Measurements from ENCODE around the gene MSH3.
A peak's percentile ranks its signal among the peaks of the same experiment; 100 is the strongest.

MSH3 gene

GRCh38 chr5:80705216-80705769 is 50.8 kb downstream of the MSH3 start:
- H3K27ac ChIP-seq (ENCODE audit: low read length) = no peak overlapping the region
- WGBS (ENCODE audit: insufficient coverage, insufficient read length) = no CpG with 5 or more reads among the region's 6 CpGs

GRCh38 chr5:80705801-80706200 is 51.3 kb downstream of the MSH3 start:
- H3K9me3 ChIP-seq (ENCODE audit: control insufficient read depth, insufficient read depth, low read length) = no peaks in the 10 kb centered on the region
- H3K36me3 ChIP-seq (ENCODE audit: control insufficient read depth, insufficient read depth, low read length) = no peaks in the 10 kb centered on the region
- no peak for DNase-seq (ENCODE audit: low read depth, low spot score)
- H3K27me3 ChIP-seq (ENCODE audit: control insufficient read depth, insufficient read depth, low read length) = no peaks in the 10 kb centered on the region
- no peaks in the 10 kb centered on the region for H3K4me1 ChIP-seq (ENCODE audit: control insufficient read depth, insufficient read depth, low read length)
- H3K27ac ChIP-seq (ENCODE audit: low read length) = no peak overlapping the region
- WGBS (ENCODE audit: insufficient coverage, insufficient read length) = no CpG with 5 or more reads among the region's 4 CpGs
- H3K4me3 ChIP-seq (ENCODE audit: low read length) = no peak overlapping the region

More at GRCh38 chr5:80705216-80705769, 50.8 kb downstream of the MSH3 start:
- no peaks in the 10 kb centered on the region for H3K36me3 ChIP-seq (ENCODE audit: control insufficient read depth, insufficient read depth, low read length)
- DNase-seq (ENCODE audit: low read depth, low spot score) = no peak
- H3K4me1 ChIP-seq (ENCODE audit: control insufficient read depth, insufficient read depth, low read length) = no peaks in the 10 kb centered on the region
- H3K4me3 ChIP-seq (ENCODE audit: low read length) = no peak overlapping the region
- no peaks in the 10 kb centered on the region for H3K27me3 ChIP-seq (ENCODE audit: control insufficient read depth, insufficient read depth, low read length)
- no peaks in the 10 kb centered on the region for H3K9me3 ChIP-seq (ENCODE audit: control insufficient read depth, insufficient read depth, low read length)

GRCh38 chr5:80706835-80707447 is 52.5 kb downstream of the MSH3 start:
- WGBS (ENCODE audit: insufficient coverage, insufficient read length) = no CpG with 5 or more reads among the region's 2 CpGs
- Histone ChIP-seq H3K27ac (ENCODE audit: low read length) (no peak overlapping the region), H3K9me3 (ENCODE audit: control insufficient read depth, insufficient read depth, low read length) (no peaks in the 10 kb centered on the region), H3K27me3 (ENCODE audit: control insufficient read depth, insufficient read depth, low read length) (no peaks in the 10 kb centered on the region), H3K4me1 (ENCODE audit: control insufficient read depth, insufficient read depth, low read length) (no peaks in the 10 kb centered on the region), H3K4me3 (ENCODE audit: low read length) (no peak overlapping the region), H3K36me3 (ENCODE audit: control insufficient read depth, insufficient read depth, low read length) (no peaks in the 10 kb centered on the region)
- no peak for DNase-seq (ENCODE audit: low read depth, low spot score)

- H3K4me3 ChIP-seq (ENCODE audit: low read length) = no peak overlapping the region
- no peak for DNase-seq (ENCODE audit: low read depth, low spot score)
- no peak overlapping the region for H3K27ac ChIP-seq (ENCODE audit: low read length)
- H3K36me3 ChIP-seq (ENCODE audit: control insufficient read depth, insufficient read depth, low read length) = no peaks in the 10 kb centered on the region
- no peaks in the 10 kb centered on the region for H3K9me3 ChIP-seq (ENCODE audit: control insufficient read depth, insufficient read depth, low read length)
- no peaks in the 10 kb centered on the region for H3K27me3 ChIP-seq (ENCODE audit: control insufficient read depth, insufficient read depth, low read length)
- no CpG with 5 or more reads among the region's 1 CpG for WGBS (ENCODE audit: insufficient coverage, insufficient read length)
- H3K4me1 ChIP-seq (ENCODE audit: control insufficient read depth, insufficient read depth, low read length) = no peaks in the 10 kb centered on the region
Measured at GRCh38 chr5:80707645-80708044, 53.2 kb downstream of the MSH3 start.

GRCh38 chr5:80711216-80711615 is 56.8 kb downstream of the MSH3 start:
- DNase-seq (ENCODE audit: low read depth, low spot score) = no peak
- no peak overlapping the region for H3K27ac ChIP-seq (ENCODE audit: low read length)
- H3K27me3 ChIP-seq (ENCODE audit: control insufficient read depth, insufficient read depth, low read length) = no peaks in the 10 kb centered on the region
- H3K36me3 ChIP-seq (ENCODE audit: control insufficient read depth, insufficient read depth, low read length) = no peaks in the 10 kb centered on the region
- no peaks in the 10 kb centered on the region for H3K4me1 ChIP-seq (ENCODE audit: control insufficient read depth, insufficient read depth, low read length)
- H3K9me3 ChIP-seq (ENCODE audit: control insufficient read depth, insufficient read depth, low read length) = no peaks in the 10 kb centered on the region
- no peak overlapping the region for H3K4me3 ChIP-seq (ENCODE audit: low read length)
- no CpG with 5 or more reads among the region's 5 CpGs for WGBS (ENCODE audit: insufficient coverage, insufficient read length)

- no peaks in the 10 kb centered on the region for H3K27me3 ChIP-seq (ENCODE audit: control insufficient read depth, insufficient read depth, low read length)
- DNase-seq (ENCODE audit: low read depth, low spot score) = peak; percentile 39
- WGBS (ENCODE audit: insufficient coverage, insufficient read length) = no CpG with 5 or more reads among the region's 3 CpGs
Measured at GRCh38 chr5:80711938-80712337, 57.5 kb downstream of the MSH3 start.

GRCh38 chr5:80712919-80713318 is 58.5 kb downstream of the MSH3 start:
- Histone ChIP-seq H3K4me3 (ENCODE audit: low read length) (no peak overlapping the region), H3K27ac (ENCODE audit: low read length) (no peak overlapping the region), H3K27me3 (ENCODE audit: control insufficient read depth, insufficient read depth, low read length) (no peaks in the 10 kb centered on the region), H3K4me1 (ENCODE audit: control insufficient read depth, insufficient read depth, low read length) (no peaks in the 10 kb centered on the region), H3K36me3 (ENCODE audit: control insufficient read depth, insufficient read depth, low read length) (no peaks in the 10 kb centered on the region), H3K9me3 (ENCODE audit: control insufficient read depth, insufficient read depth, low read length) (no peaks in the 10 kb centered on the region)
- WGBS (ENCODE audit: insufficient coverage, insufficient read length) = no CpG with 5 or more reads among the region's 2 CpGs
- DNase-seq (ENCODE audit: low read depth, low spot score) = no peak

More at GRCh38 chr5:80711938-80712337, 57.5 kb downstream of the MSH3 start:
- H3K4me1 ChIP-seq (ENCODE audit: control insufficient read depth, insufficient read depth, low read length) = no peaks in the 10 kb centered on the region
- H3K27ac ChIP-seq (ENCODE audit: low read length) = no peak overlapping the region
- no peaks in the 10 kb centered on the region for H3K36me3 ChIP-seq (ENCODE audit: control insufficient read depth, insufficient read depth, low read length)
- no peak overlapping the region for H3K4me3 ChIP-seq (ENCODE audit: low read length)
- no peaks in the 10 kb centered on the region for H3K9me3 ChIP-seq (ENCODE audit: control insufficient read depth, insufficient read depth, low read length)

- Histone ChIP-seq H3K27ac (ENCODE audit: low read length) (no peak overlapping the region), H3K9me3 (ENCODE audit: control insufficient read depth, insufficient read depth, low read length) (no peaks in the 10 kb centered on the region), H3K4me1 (ENCODE audit: control insufficient read depth, insufficient read depth, low read length) (no peaks in the 10 kb centered on the region), H3K4me3 (ENCODE audit: low read length) (no peak overlapping the region), H3K36me3 (ENCODE audit: control insufficient read depth, insufficient read depth, low read length) (no peaks in the 10 kb centered on the region), H3K27me3 (ENCODE audit: control insufficient read depth, insufficient read depth, low read length) (no peaks in the 10 kb centered on the region)
- WGBS (ENCODE audit: insufficient coverage, insufficient read length) = no CpG with 5 or more reads among the region's 5 CpGs
- DNase-seq (ENCODE audit: low read depth, low spot score) = no peak
Measured at GRCh38 chr5:80713631-80714030, 59.2 kb downstream of the MSH3 start.

GRCh38 chr5:80714570-80715298 is 60.3 kb downstream of the MSH3 start:
- Histone ChIP-seq H3K36me3 (ENCODE audit: control insufficient read depth, insufficient read depth, low read length) (no peaks in the 10 kb centered on the region), H3K9me3 (ENCODE audit: control insufficient read depth, insufficient read depth, low read length) (no peaks in the 10 kb centered on the region), H3K4me1 (ENCODE audit: control insufficient read depth, insufficient read depth, low read length) (no peaks in the 10 kb centered on the region), H3K27ac (ENCODE audit: low read length) (no peak overlapping the region), H3K27me3 (ENCODE audit: control insufficient read depth, insufficient read depth, low read length) (no peaks in the 10 kb centered on the region), H3K4me3 (ENCODE audit: low read length) (no peak overlapping the region)
- WGBS (ENCODE audit: insufficient coverage, insufficient read length) = no CpG with 5 or more reads among the region's 5 CpGs
- no peak for DNase-seq (ENCODE audit: low read depth, low spot score)

- Histone ChIP-seq H3K4me1 (ENCODE audit: control insufficient read depth, insufficient read depth, low read length) (no peaks in the 10 kb centered on the region), H3K27me3 (ENCODE audit: control insufficient read depth, insufficient read depth, low read length) (no peaks in the 10 kb centered on the region), H3K36me3 (ENCODE audit: control insufficient read depth, insufficient read depth, low read length) (no peaks in the 10 kb centered on the region), H3K4me3 (ENCODE audit: low read length) (no peak overlapping the region), H3K27ac (ENCODE audit: low read length) (no peak overlapping the region), H3K9me3 (ENCODE audit: control insufficient read depth, insufficient read depth, low read length) (no peaks in the 10 kb centered on the region)
- WGBS (ENCODE audit: insufficient coverage, insufficient read length) = no CpG with 5 or more reads among the region's 2 CpGs
- DNase-seq (ENCODE audit: low read depth, low spot score) = no peak
Measured at GRCh38 chr5:80715887-80716286, 61.4 kb downstream of the MSH3 start.

All from iPS DF 6.9 (cell line).